ENCODE data around the gene HIPK4. TPM values are rescaled to one million over a fixed set of nuclear protein-coding genes. Genes with fewer than 3 reads are reported as not detected.

The HIPK4 gene
- total RNA-seq, 1 donor from 2014 or later, result 0.34 TPM

GRCh38 chr19:40367577-40368434 is 22.2 kb downstream of the HIPK4 start:
- DNase-seq (ENCODE audit: low spot score), result no peak

- no peak for DNase-seq (ENCODE audit: low spot score)
Observed at GRCh38 chr19:40366697-40367561, 23.1 kb downstream of the HIPK4 start.

DNA sequence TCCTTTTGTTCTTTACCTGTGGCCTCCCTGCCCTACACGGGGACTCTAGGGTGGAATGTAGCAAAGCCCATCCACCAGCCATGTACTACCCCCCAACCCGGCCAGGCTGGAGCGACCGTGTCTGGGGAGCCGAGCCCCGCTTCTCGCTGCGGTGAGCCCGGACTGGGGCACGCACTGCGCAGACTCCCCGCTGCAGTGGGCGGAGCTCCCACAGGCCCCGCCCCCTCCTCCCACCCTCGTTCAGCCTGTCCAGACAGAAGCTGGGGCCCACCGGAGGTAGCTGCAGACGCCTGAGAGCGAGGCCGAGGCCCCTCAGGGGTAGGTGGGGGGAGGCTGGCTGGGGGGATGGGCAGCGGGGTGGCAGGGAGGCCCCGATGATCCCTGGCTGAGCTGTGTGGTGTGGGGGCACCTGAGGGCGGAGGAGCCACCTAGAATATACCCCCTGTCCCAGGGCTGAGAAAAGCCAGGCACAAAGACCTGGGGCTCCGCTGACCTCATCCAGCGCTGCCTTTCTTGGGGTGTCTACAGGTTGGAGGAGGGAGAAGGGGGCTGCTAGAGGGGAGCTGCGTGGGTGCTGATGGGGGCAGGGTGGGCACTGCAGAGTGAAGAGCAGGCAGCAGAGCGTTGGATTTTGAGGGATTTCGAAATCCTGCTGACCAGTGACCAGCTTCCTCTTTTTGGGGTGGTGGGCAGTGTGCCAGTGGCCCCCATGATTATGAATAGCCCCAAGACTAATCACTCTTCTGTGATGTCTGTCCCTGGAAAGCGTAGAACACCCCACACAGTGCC is 24.2 kb downstream of the HIPK4 start:
- DNase-seq (ENCODE audit: low spot score), result peak; percentile 84

GRCh38 chr19:40365010-40365409 is 25.0 kb downstream of the HIPK4 start:
- no peak for DNase-seq (ENCODE audit: low spot score)

- no peak for DNase-seq (ENCODE audit: low spot score)
Observed at GRCh38 chr19:40363069-40363468, 26.9 kb downstream of the HIPK4 start.

DNA sequence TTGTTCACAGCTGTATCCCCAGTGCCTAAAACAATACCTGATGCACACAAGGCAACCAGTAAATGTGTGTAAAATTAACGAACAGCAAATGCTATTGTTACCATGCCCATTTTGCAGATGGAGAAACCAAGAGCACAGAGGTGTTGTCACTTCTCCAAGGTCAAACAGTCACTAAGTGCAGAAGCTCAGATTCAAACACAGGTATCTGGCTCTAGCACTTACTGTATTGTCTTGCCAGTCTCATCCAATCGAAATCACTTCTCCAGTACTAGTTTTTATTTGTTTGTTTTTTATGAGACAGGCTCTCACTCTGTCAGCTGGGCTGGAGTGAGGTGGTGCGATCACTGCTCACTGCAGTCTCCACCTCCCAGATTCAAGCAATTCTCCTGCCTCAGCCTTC is 27.8 kb downstream of the HIPK4 start:
- DNase-seq (ENCODE audit: low spot score), result no peak

GRCh38 chr19:40360708-40361241 is 29.2 kb downstream of the HIPK4 start:
- DNase-seq (ENCODE audit: low spot score), result no peak

DNA sequence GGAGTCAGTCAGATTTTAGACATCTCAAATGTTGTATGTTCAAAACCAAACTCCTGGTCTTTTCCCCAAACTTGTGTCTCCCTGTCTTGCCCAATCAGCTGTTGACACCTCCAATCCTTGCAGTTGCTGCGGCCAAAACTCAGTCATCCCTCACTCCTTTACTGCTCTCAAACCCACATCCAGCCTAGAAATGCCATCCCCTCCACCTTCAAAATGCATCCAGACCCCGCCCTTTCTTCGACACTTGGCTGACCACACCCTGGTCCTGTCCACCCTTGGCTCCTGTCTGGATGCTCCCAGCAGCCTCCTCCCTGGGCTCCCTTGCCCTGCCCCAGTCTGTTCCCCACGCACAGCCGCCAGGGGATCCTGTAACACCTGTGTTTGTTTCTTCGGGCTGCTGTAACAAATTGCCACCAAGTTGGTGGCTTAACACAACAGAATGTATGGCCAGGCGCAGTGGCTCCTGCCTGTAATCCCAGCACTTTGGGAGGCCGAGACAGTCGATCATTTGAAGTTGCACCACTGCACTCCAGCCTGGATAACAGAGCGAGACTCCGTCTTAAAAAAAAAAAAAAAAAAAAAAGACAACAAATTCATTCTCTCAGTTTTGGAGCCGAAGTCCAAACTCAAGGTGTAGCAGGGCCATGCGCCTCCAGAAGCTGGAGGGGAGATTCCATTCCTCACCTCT is 29.8 kb downstream of the HIPK4 start:
- no peak for DNase-seq (ENCODE audit: low spot score)

DNA sequence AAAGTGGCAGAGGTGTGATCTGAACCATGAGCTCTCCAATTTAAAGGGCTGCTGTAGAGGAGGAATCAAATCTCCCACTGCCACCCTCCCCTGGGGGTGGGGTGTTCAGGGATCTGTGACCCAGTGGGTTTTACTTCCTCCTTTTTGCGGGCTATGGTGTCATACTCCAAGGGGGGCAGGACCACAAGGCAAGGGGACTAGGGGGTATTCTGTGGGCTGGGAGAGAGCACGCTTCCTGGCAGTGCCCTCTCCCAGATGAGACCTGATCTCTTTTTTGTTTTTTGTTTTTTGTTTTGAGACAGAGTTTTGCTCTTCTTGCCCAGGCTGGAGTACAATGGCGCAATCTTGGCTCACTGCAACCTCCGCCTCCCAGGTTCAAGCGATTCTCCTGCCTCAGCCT is 31.2 kb downstream of the HIPK4 start:
- DNase-seq (ENCODE audit: low spot score), result no peak

DNA sequence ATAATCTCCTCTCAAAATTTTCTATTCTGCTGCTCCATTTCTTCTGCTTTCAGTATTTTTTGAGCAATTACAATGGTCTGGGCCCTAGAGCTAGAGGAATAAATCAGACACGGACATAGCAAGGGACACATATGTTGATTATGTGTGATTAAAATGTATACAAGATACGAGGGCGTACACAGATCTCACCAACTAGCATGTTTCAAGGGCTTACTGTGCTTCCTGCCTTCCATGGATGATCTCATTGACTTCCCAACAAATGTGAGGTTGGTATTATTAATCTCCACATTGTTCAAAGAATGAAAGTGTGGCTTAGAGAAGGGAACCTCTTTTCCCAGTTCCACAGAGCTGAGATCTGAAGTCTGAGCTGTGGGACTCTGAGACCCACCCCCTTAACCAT is 32.3 kb downstream of the HIPK4 start:
- no peak for DNase-seq (ENCODE audit: low spot score)

DNA sequence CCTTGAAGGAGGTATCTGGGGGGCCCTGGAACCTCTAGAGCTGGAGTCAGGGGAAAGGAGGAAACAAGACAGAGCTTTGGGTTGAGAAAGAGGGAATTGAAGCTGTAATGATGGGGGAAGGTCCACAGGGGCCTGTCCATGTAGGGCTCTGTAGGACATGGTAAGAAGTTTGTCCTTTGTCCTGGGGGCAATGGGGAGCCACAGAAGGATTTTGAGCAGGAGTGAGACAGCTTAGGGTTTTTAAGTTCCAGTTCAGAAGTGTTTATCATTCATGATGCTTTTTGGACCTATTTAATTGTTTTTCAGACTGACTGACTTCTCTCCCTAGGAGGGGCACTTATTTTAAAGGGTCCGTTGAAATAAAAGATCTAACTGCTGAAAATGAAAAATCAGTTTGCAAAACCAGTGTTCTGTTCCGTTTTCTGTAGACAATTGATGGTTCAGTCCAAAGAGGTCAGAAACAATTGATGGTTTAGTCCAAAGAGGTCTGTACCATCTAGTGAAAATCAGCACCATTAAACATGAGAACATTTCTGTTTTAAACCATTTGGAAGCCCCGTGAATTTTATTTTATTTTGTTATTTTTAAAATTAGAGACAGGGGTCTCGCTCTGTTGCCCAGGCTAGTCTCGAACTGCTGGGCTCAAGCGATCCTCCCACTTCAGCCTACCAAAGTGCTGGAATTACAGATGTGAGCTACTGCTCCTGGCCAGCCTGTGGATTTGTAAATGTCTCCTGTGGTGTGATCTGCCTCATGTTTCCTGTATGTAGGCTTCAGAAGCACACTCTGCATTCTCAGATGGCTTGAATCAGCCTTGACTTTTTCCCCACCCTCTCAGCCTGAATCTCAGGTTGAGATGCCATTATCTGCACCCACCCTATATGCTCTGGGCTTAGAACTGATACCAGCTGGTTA is 33.0 kb downstream of the HIPK4 start:
- no peak for DNase-seq (ENCODE audit: low spot score)

- no peak for DNase-seq (ENCODE audit: low spot score)
Observed at GRCh38 chr19:40355975-40356680, 33.9 kb downstream of the HIPK4 start.

GRCh38 chr19:40348961-40349507 is 40.9 kb downstream of the HIPK4 start:
- DNase-seq (ENCODE audit: low spot score), result no peak

- DNase-seq (ENCODE audit: low spot score), result peak; percentile 99
Observed at GRCh38 chr19:40348125-40348913, 41.7 kb downstream of the HIPK4 start, which contains the start of the genes C19orf47 and PLD3. C19orf47 (minus strand) TSS chr19:40348397; CDS start chr19:40341857, 6,540 bp downstream. PLD3 (plus strand) TSS chr19:40348695; CDS start chr19:40366484, 17,789 bp downstream.

DNA sequence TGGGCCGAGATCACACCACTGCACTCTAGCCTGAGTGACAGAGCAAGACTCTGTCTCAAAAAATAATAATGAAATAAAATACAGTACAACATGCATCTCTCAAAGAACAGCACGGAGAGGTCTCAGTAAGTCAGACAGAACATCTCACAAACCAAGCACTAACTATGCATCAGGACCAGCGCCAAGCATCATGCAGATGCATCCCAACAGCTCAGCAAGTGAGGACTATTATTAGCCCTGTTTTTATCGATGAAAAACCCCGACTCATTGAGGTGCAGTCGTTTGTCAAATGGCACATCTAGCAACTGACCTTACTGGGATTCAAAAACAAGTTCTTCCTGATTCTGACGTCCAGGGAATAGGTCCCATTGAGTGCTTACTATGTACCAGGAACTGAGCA is 45.6 kb downstream of the HIPK4 start:
- DNase-seq (ENCODE audit: low spot score), result no peak

DNA sequence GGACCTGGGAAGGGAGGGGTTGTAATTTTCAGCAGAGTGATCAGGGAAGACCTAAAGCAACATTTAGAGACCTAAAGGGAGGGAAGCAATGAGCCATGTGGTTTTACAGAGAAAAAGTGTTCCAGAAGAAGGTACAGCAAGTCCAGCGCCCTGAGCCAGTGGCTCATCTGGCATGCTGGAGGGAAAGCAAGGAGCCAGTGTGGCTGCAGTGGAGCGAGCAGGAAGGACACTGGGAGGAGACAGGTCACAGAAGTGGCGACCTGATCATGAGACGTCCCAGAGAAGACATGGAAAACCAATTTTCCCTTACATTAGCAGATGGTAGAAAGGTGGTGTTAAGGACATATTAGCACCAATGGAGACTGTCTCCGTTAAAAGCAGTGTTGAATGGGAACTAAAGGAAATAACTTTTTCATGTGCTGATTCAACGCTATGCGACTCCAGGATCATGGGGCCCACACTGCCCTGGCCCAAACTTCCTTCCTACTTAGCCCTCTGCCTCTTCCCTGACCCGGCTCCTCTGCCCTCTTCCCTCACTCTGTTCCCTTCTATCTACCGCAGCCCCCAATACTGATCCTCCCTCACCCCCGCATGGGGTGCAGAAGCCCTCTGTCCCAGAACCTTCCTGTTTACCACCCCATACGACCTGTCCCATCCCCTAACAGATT is 47.2 kb downstream of the HIPK4 start:
- DNase-seq (ENCODE audit: low spot score), result no peak

Data from ureter (tissue), 1 donor.